SU-DHL-6 (cell line): ENCODE results near the gene RBFOX2.

ENCODE experiments used
- CTCF ChIP-seq: fragments of 200-600 bp; sonication (generic); IDR thresholded peaks from one replicate; pipeline ENCODE4 v1.5.1; 2017; ENCODE audit warnings: antibody characterized with exemption, mild to moderate bottlenecking, low read length, moderate library complexity; ENCODE audit not compliant: insufficient read depth, poor library complexity, severe bottlenecking
- EZH2phosphoT487 ChIP-seq: fragments of 200-600 bp; sonication (generic), shearing (Covaris generic); conservative IDR thresholded peaks from 2 replicates; pipeline ENCODE4 v1.6.1; 2018; ENCODE audit warnings: mild to moderate bottlenecking, antibody characterized with exemption, low read length, moderate library complexity, mixed read lengths

- TF ChIP-seq CTCF (no peak), EZH2phosphoT487 (no peak)
Observed at GRCh38 chr22:35819421-35819820, 209.2 kb downstream of the RBFOX2 start.
